SK-N-SH (cell line): Measurements from ENCODE around the gene MARCHF10. TPM values are rescaled to one million over a fixed set of nuclear protein-coding genes. Genes with fewer than 3 reads are reported as not detected.

Source experiments
- CTCF ChIA-PET: fragments of 300-600, 350-600 bp; formaldehyde crosslinking; extraction: SDS; loops from one replicate; lab custom pipeline; 2021; lab: Yijun Ruan, JAX
- POLR2A ChIA-PET: fragments of 350-600 bp; sonication (Branson Sonifier 250); formaldehyde crosslinking; extraction: SDS; loops from one replicate; lab custom pipeline; 2020; ENCODE audit warnings: antibody characterized with exemption, inconsistent platforms; lab: Yijun Ruan, JAX
- DNase-seq: peaks from one replicate; pipeline ENCODE4 v3.0.0; 2012
- H2AFZ ChIP-seq: fragments of 200-600 bp; sonication (generic); 2 replicates; pipeline ENCODE4 v1.8.1; 2016; ENCODE audit warnings: antibody characterized with exemption, mild to moderate bottlenecking, low read depth
- H3F3A ChIP-seq: fragments of 200-600 bp; sonication (generic); replicated peaks from 2 replicates; pipeline ENCODE3; 2016; ENCODE audit warnings: antibody characterized with exemption, mild to moderate bottlenecking; ENCODE audit not compliant: insufficient read depth
- H3K27ac ChIP-seq, 2 experiments: fragments of 200-500 bp in 1 of 2; fragments of 200-600 bp in 1 of 2; sonication (Bioruptor generic) in 1 of 2; sonication (generic), shearing (Covaris generic) in 1 of 2; 2 replicates each; pipeline versions ENCODE4 v1.5.1 to v1.6.1; 2014 to 2016; ENCODE audit warnings: low read depth in 2 of 2, inconsistent platforms in 1 of 2, low read length in 1 of 2, mild to moderate bottlenecking in 1 of 2, mixed read lengths in 1 of 2
- H3K27me3 ChIP-seq: fragments of 200-600 bp; sonication (generic), shearing (Covaris generic); 2 replicates; pipeline ENCODE4 v1.6.1; 2016; ENCODE audit warnings: mixed run types; ENCODE audit not compliant: insufficient read depth
- H3K36me3 ChIP-seq, 2 experiments: fragments of 200-500 bp in 1 of 2; fragments of 200-600 bp in 1 of 2; sonication (Bioruptor generic) in 1 of 2; sonication (generic) in 1 of 2; replicated peaks in 1 of 2; 2 replicates each; pipeline versions ENCODE3 to v1.5.1; 2014 to 2016; ENCODE audit warnings: low read length in 1 of 2, mild to moderate bottlenecking in 1 of 2; ENCODE audit not compliant: insufficient read depth in 2 of 2, control insufficient read depth in 1 of 2
- H3K4me1 ChIP-seq, 2 experiments: fragments of 200-500 bp in 1 of 2; fragments of 200-600 bp in 1 of 2; sonication (Bioruptor generic) in 1 of 2; sonication (generic), shearing (Covaris generic) in 1 of 2; 2 replicates each; pipeline versions ENCODE4 v1.5.1 to v1.6.1; 2014 to 2016; ENCODE audit warnings: low read depth in 1 of 2, low read length in 1 of 2, mixed run types in 1 of 2; ENCODE audit not compliant: insufficient read depth in 2 of 2, control insufficient read depth in 1 of 2
- H3K4me2 ChIP-seq: fragments of 200-600 bp; sonication (generic), shearing (Covaris generic); 2 replicates; pipeline ENCODE4 v1.6.1; 2017; ENCODE audit warnings: mixed run types
- H3K4me3 ChIP-seq, 2 experiments: fragments of 200-500 bp in 1 of 2; fragments of 200-600 bp in 1 of 2; sonication (Bioruptor generic) in 1 of 2; sonication (generic), shearing (Covaris generic) in 1 of 2; 2 replicates each; pipeline versions ENCODE4 v1.5.1 to v1.8.1; 2014 to 2016; ENCODE audit warnings: low read depth in 2 of 2, inconsistent platforms in 1 of 2, low read length in 1 of 2, mild to moderate bottlenecking in 1 of 2, mixed read lengths in 1 of 2, moderate library complexity in 1 of 2
- H3K79me2 ChIP-seq: fragments of 200-600 bp; sonication (generic); 2 replicates; pipeline ENCODE4 v1.8.1; 2017; ENCODE audit warnings: mild to moderate bottlenecking; ENCODE audit not compliant: insufficient read depth
- H3K9ac ChIP-seq: fragments of 200-600 bp; sonication (generic); 2 replicates; pipeline ENCODE4 v1.6.1; 2017; ENCODE audit warnings: mixed run types
- H3K9me2 ChIP-seq: fragments of 200-600 bp; sonication (generic); 2 replicates; pipeline ENCODE4 v1.6.1; 2017; ENCODE audit warnings: mixed run types
- H3K9me3 ChIP-seq: fragments of 200-600 bp; sonication (generic); 2 replicates; pipeline ENCODE4 v1.6.1; 2017; ENCODE audit warnings: mixed run types, mild to moderate bottlenecking, moderate library complexity
- H4K20me1 ChIP-seq: fragments of 200-600 bp; sonication (generic); 2 replicates; pipeline ENCODE4 v1.6.1; 2017; ENCODE audit warnings: mild to moderate bottlenecking, mixed run types; ENCODE audit not compliant: insufficient read depth
- CHD2 ChIP-seq: fragments of 150-350 bp; IDR thresholded peaks from 2 replicates; pipeline ENCODE4 v1.6.1; 2018; ENCODE audit warnings: low read length; ENCODE audit not compliant: partially characterized antibody
- ELF1 ChIP-seq: IDR thresholded peaks from 2 replicates; pipeline ENCODE4 v1.4.0; 2012
- EZH2phosphoT487 ChIP-seq: fragments of 200-600 bp; sonication (generic); IDR thresholded peaks from 2 replicates; pipeline ENCODE4 v1.6.1; 2017; ENCODE audit warnings: low read depth, mixed run types, mild to moderate bottlenecking, antibody characterized with exemption, moderate library complexity, borderline replicate concordance
- FOSL2 ChIP-seq: IDR thresholded peaks from 2 replicates; pipeline ENCODE4 v1.4.0; 2012; ENCODE audit warnings: low read depth, mild to moderate bottlenecking, moderate library complexity, borderline replicate concordance
- FOXJ3 ChIP-seq: sonication (generic); formaldehyde crosslinking; IDR thresholded peaks from 2 replicates; pipeline ENCODE4 v1.5.1; 2020; ENCODE audit warnings: mild to moderate bottlenecking, missing genetic modification reagents
- POLR2AphosphoS5 ChIP-seq: IDR thresholded peaks from 2 replicates; pipeline ENCODE4 v1.6.1; 2012; ENCODE audit warnings: low read depth, low read length
- RAD21 ChIP-seq: IDR thresholded peaks from 2 replicates; pipeline ENCODE4 v1.6.1; 2012; ENCODE audit warnings: mild to moderate bottlenecking, low read length
- YY1 ChIP-seq: IDR thresholded peaks from 2 replicates; pipeline ENCODE4 v1.4.0; 2012; ENCODE audit warnings: low read depth, mild to moderate bottlenecking
- WGBS: methylation state at CpG from one replicate; pipeline ENCODE4 v1.1.6; 2017; ENCODE audit warnings: low lambda C conversion rate; 5-methylcytosine and 5-hydroxymethylcytosine counted together
- polyA plus RNA-seq, 3 experiments: library from polyadenylated mRNA; depleted of rRNA; stranded (reverse); fragments of >200 nt; gene quantifications; 2 replicates each; pipeline ENCODE4 v1.2.3, GENCODE V29; 2012
- TF ChIP-seq, protein P1 (sequence below): fragments of 200-600 bp; sonication (generic); IDR thresholded peaks from 2 replicates; pipeline ENCODE4 v1.6.1; 2017; ENCODE audit warnings: antibody characterized with exemption, mild to moderate bottlenecking, moderate library complexity
- TF ChIP-seq, protein P2 (sequence below): IDR thresholded peaks from 2 replicates; pipeline ENCODE4 v1.4.0; 2012; ENCODE audit warnings: low read depth, borderline replicate concordance
- TF ChIP-seq, protein P3 (sequence below): IDR thresholded peaks from 2 replicates; pipeline ENCODE4 v1.6.1; 2012; ENCODE audit warnings: mild to moderate bottlenecking, low read depth, low read length, moderate library complexity
- TF ChIP-seq, protein P4 (sequence below): IDR thresholded peaks from 2 replicates; pipeline ENCODE4; 2012

Gene MARCHF10
- polyA plus RNA-seq, 1 of the 3 experiments (the other 2 are of a cell fraction): 0.16 TPM

DNA sequence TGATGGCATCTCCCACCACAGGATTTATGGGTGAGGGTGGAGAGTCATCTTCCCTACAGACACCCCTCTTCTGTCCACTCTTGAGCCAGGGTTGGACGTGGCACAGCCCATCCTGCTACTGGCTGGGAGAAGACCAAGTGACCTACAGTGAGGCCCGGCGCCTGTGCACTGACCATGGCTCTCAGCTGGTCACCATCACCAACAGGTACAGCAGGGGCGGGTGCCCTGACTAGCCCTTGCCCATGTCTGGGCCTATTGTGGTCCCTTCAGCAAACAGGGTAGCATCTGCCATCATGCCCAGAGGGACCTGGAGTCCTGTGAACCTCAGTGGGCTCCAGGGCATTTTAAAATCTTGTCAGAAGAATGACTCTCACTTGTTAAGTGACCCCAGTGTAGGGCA lies 132.4 kb downstream of the MARCHF10 start:
- Histone ChIP-seq H3K9me3 (no peaks in the 10 kb centered on the region), H3K36me3 (peaks cover 77 to 82% of the 10 kb centered on the region in 2 experiments), H3K4me1 (peaks cover 0 to 10% of the 10 kb centered on the region in 2 experiments; a peak in 1 of 4 replicates), H3K4me3 (no peak overlapping the region), H3K9ac (no peak overlapping the region), H3K27me3 (no peaks in the 10 kb centered on the region), H3K4me2 (no peak overlapping the region), H3K27ac (no peak overlapping the region; a peak in 1 of 4 replicates), H3K79me2 (peaks cover 35% of the 10 kb centered on the region; the same call in 1 of the 2 replicates), H3K9me2 (no peaks in the 10 kb centered on the region), H2AFZ (no peak overlapping the region), H3F3A (peaks cover 20% of the 10 kb centered on the region), H4K20me1 (peaks cover 5% of the 10 kb centered on the region; the same call in 1 of the 2 replicates)
- no peak for TF ChIP-seq FOXJ3
- TF ChIP-seq, protein P1, sequence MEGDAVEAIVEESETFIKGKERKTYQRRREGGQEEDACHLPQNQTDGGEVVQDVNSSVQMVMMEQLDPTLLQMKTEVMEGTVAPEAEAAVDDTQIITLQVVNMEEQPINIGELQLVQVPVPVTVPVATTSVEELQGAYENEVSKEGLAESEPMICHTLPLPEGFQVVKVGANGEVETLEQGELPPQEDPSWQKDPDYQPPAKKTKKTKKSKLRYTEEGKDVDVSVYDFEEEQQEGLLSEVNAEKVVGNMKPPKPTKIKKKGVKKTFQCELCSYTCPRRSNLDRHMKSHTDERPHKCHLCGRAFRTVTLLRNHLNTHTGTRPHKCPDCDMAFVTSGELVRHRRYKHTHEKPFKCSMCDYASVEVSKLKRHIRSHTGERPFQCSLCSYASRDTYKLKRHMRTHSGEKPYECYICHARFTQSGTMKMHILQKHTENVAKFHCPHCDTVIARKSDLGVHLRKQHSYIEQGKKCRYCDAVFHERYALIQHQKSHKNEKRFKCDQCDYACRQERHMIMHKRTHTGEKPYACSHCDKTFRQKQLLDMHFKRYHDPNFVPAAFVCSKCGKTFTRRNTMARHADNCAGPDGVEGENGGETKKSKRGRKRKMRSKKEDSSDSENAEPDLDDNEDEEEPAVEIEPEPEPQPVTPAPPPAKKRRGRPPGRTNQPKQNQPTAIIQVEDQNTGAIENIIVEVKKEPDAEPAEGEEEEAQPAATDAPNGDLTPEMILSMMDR: no peak
- TF ChIP-seq EZH2phosphoT487: no peak
- TF ChIP-seq POLR2AphosphoS5: no peak
- TF ChIP-seq, protein P2, sequence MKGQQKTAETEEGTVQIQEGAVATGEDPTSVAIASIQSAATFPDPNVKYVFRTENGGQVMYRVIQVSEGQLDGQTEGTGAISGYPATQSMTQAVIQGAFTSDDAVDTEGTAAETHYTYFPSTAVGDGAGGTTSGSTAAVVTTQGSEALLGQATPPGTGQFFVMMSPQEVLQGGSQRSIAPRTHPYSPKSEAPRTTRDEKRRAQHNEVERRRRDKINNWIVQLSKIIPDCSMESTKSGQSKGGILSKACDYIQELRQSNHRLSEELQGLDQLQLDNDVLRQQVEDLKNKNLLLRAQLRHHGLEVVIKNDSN: no peak
- TF ChIP-seq, protein P3, sequence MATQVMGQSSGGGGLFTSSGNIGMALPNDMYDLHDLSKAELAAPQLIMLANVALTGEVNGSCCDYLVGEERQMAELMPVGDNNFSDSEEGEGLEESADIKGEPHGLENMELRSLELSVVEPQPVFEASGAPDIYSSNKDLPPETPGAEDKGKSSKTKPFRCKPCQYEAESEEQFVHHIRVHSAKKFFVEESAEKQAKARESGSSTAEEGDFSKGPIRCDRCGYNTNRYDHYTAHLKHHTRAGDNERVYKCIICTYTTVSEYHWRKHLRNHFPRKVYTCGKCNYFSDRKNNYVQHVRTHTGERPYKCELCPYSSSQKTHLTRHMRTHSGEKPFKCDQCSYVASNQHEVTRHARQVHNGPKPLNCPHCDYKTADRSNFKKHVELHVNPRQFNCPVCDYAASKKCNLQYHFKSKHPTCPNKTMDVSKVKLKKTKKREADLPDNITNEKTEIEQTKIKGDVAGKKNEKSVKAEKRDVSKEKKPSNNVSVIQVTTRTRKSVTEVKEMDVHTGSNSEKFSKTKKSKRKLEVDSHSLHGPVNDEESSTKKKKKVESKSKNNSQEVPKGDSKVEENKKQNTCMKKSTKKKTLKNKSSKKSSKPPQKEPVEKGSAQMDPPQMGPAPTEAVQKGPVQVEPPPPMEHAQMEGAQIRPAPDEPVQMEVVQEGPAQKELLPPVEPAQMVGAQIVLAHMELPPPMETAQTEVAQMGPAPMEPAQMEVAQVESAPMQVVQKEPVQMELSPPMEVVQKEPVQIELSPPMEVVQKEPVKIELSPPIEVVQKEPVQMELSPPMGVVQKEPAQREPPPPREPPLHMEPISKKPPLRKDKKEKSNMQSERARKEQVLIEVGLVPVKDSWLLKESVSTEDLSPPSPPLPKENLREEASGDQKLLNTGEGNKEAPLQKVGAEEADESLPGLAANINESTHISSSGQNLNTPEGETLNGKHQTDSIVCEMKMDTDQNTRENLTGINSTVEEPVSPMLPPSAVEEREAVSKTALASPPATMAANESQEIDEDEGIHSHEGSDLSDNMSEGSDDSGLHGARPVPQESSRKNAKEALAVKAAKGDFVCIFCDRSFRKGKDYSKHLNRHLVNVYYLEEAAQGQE: no peak
- TF ChIP-seq ELF1: no peak
- no peak for TF ChIP-seq FOSL2
- TF ChIP-seq RAD21: no peak
- TF ChIP-seq YY1: no peak
- no peak for TF ChIP-seq CHD2
- TF ChIP-seq, protein P4, sequence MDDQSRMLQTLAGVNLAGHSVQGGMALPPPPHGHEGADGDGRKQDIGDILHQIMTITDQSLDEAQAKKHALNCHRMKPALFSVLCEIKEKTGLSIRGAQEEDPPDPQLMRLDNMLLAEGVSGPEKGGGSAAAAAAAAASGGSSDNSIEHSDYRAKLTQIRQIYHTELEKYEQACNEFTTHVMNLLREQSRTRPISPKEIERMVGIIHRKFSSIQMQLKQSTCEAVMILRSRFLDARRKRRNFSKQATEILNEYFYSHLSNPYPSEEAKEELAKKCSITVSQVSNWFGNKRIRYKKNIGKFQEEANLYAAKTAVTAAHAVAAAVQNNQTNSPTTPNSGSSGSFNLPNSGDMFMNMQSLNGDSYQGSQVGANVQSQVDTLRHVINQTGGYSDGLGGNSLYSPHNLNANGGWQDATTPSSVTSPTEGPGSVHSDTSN: no peak
- peak; percentile 36 for DNase-seq
- POLR2A ChIA-PET: no interaction called here
- 100% methylated on average over 2 of the region's 4 CpGs for WGBS
- CTCF ChIA-PET: interaction anchor here (1.1 to 8.6 kb wide), 2 partner anchors 17 to 936 kb away, joined by 3 to 67 read pairs; no protein-coding TSS in a partner anchor
